Stomach smooth muscle (tissue), 2 donors: ENCODE measurements around the gene PITRM1.
A peak's percentile ranks its signal among the peaks of the same experiment; 100 is the strongest.
"Not testable (repeated sequence)": the region's sequence is repeated elsewhere in the genome, so short reads cannot be mapped to it uniquely, and the experiment has no call there.

Experiments
- H3K27ac ChIP-seq: one replicate; pipeline ENCODE4 v1.7.0; 2013; ENCODE audit warnings: mild to moderate bottlenecking, low read length, inconsistent platforms
- H3K27me3 ChIP-seq, 2 donors: one replicate each; pipeline ENCODE4 v1.7.0; 2013; ENCODE audit warnings: low read length in 2 of 2; ENCODE audit not compliant: insufficient read depth in 2 of 2, control insufficient read depth in 1 of 2
- H3K36me3 ChIP-seq, 2 donors: one replicate each; pipeline ENCODE4 v1.7.0; 2013; ENCODE audit warnings: low read length in 2 of 2; ENCODE audit not compliant: control insufficient read depth in 2 of 2, insufficient read depth in 2 of 2
- H3K4me1 ChIP-seq: one replicate; pipeline ENCODE4 v1.7.0; 2013; ENCODE audit warnings: low read length; ENCODE audit not compliant: control insufficient read depth, insufficient read depth
- H3K4me3 ChIP-seq, 2 donors: one replicate each; pipeline ENCODE4 v1.7.0; 2013; ENCODE audit warnings: low read length in 2 of 2
- H3K9ac ChIP-seq, 2 donors: one replicate each; pipeline ENCODE4 v1.7.0; 2013; ENCODE audit warnings: low read length in 2 of 2, mild to moderate bottlenecking in 1 of 2
- H3K9me3 ChIP-seq, 2 donors: one replicate each; pipeline ENCODE4 v1.7.0; 2013; ENCODE audit warnings: low read length in 2 of 2; ENCODE audit not compliant: control insufficient read depth in 2 of 2
- donor health status: healthy.
- donor health status: Pancreatic carcinoma.

PITRM1 gene

GRCh38 chr10:3172446-3173170 lies at the start of gene PITRM1:
Gene PITRM1, minus strand, starts transcription at chr10:3172782. Its CDS starts 10 bp downstream, at chr10:3172772.
- peak within 1 kb of the TSS; percentile 91 to 92 for H3K9ac ChIP-seq
- peaks cover 14 to 19% of the 10 kb centered on the region in 2 donors for H3K36me3 ChIP-seq
- H3K27me3 ChIP-seq = no peaks in the 10 kb centered on the region
- peaks cover 2% of the 10 kb centered on the region for H3K4me1 ChIP-seq
- H3K4me3 ChIP-seq = peak within 1 kb of the TSS; percentile 65 to 84
- H3K27ac ChIP-seq = peak within 1 kb of the TSS; percentile 55
- H3K9me3 ChIP-seq = no peaks in the 10 kb centered on the region

DNA sequence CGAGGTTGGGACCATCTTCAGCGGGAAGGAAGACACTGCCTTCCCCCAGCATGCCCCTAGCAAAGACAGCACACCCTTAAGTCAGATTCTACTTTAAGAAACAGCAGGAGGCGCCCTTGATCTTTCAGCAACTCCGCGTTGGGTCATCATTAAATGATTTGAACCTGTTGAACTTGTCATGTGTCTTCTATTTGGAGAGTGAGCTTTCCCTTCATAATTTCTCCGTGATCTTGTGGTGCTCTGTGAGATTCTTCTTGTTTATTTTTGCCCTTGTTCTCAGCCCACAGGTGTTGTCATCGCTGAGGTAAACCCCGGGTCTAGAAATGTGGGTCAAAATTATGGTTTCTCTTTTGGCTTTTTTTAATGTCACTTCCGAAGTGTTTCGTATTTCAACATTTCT lies 49.5 kb upstream of the PITRM1 start:
- H3K4me3 ChIP-seq = no peak overlapping the region
- H3K9me3 ChIP-seq = no peaks in the 10 kb centered on the region
- H3K9ac ChIP-seq = no peak overlapping the region
- H3K27me3 ChIP-seq = no peaks in the 10 kb centered on the region
- H3K4me1 ChIP-seq = peaks cover 2% of the 10 kb centered on the region
- no peak overlapping the region for H3K27ac ChIP-seq
- no peaks in the 10 kb centered on the region for H3K36me3 ChIP-seq

DNA sequence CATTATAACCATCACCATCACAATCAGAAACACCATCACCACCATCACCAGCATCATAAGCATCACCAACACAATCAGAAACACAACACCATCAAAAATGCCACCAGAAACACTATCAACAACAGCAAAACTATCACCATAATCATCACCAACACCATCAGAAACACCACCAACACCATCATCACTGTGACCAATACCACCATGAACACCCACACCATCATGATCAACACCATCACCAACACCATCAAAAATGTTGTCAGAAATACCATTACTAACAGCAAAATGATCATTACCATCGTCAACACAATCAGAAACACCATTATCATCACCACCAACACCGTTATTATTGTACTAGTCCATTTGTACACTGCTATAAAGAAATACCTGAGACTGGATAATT lies 49.0 kb upstream of the PITRM1 start:
- not testable (repeated sequence) for H3K9me3 ChIP-seq, H3K9ac ChIP-seq, H3K4me3 ChIP-seq, H3K4me1 ChIP-seq, H3K27ac ChIP-seq, H3K36me3 ChIP-seq, H3K27me3 ChIP-seq

DNA sequence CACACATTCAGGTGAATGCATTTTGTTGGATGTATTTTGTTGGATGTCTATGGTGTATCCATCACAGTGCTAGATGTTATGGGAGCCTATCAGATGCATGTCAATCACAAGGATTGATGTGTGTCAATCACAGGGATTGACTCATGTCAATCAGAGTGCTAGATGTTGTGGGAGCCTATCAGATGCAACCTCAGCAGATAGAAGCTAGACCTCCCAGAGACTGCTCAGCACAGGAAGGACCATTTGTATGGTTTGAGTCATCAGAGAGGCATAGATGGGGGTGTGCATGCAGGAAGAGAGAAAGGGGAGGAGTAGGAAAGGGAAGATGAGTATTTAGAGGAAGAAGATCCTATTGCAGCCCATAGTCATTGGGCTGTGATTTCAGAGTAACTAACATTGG lies 48.3 kb upstream of the PITRM1 start:
- Histone ChIP-seq H3K36me3 (no peaks in the 10 kb centered on the region), H3K4me1 (no peaks in the 10 kb centered on the region), H3K27ac (no peak overlapping the region), H3K27me3 (no peaks in the 10 kb centered on the region), H3K9me3 (no peaks in the 10 kb centered on the region), H3K9ac (no peak overlapping the region), H3K4me3 (no peak overlapping the region)

DNA sequence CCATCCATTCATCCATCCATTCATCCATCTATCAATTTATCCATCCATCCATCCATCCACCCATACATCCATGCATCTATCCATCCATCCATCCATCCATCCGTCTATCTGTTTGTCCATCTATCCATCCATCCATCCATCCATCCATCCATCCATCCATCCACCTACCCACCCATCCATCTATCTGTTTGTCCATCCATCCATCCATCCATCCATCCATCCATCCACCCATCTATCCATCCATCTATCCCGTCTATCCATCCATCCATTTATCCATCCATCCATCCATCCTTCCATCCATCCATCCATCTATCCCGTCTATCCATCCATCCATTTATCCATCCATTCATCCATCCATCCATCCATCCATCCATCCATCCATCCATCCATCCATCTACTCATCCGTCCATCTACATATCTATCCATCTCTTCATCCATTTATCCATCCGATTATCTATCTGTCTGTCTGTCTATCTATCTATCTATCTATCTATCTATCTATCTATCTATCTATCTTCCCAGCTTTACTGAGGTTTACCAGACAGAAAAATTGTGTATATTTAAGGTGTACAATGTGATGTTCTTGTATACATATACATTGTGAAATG lies 46.5 kb upstream of the PITRM1 start:
- H3K36me3 ChIP-seq, H3K9me3 ChIP-seq, H3K27me3 ChIP-seq, H3K4me3 ChIP-seq, H3K4me1 ChIP-seq, H3K27ac ChIP-seq, H3K9ac ChIP-seq: not testable (repeated sequence)

DNA sequence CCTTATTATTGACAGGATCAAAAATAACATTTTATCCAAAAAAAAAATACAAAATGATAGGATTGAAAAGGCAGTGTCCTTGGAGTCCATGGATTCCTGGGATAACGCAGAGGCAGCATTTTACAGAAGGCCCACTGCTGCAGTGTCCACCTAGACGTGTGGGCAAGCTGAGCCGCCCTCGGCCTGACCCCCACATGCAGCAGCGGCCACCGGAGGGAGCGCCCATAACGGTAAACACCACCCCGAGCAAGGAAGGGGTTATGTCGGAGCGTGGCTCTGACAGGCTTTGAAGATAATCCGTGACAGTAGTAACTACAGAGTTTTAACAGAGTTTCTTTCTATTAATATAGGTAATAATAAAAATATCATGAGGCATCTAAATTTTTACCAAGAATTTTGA lies 45.3 kb upstream of the PITRM1 start:
- no peaks in the 10 kb centered on the region for H3K36me3 ChIP-seq
- no peak overlapping the region for H3K4me3 ChIP-seq
- H3K9ac ChIP-seq = no peak overlapping the region
- H3K9me3 ChIP-seq = no peaks in the 10 kb centered on the region
- no peak overlapping the region for H3K27ac ChIP-seq
- H3K27me3 ChIP-seq = no peaks in the 10 kb centered on the region
- no peaks in the 10 kb centered on the region for H3K4me1 ChIP-seq

- Histone ChIP-seq H3K27ac (no peak overlapping the region), H3K9me3 (no peaks in the 10 kb centered on the region), H3K4me3 (no peak overlapping the region), H3K27me3 (no peaks in the 10 kb centered on the region), H3K36me3 (no peaks in the 10 kb centered on the region), H3K9ac (no peak overlapping the region), H3K4me1 (no peaks in the 10 kb centered on the region)
Measured at GRCh38 chr10:3217301-3217700, 44.7 kb upstream of the PITRM1 start.

DNA sequence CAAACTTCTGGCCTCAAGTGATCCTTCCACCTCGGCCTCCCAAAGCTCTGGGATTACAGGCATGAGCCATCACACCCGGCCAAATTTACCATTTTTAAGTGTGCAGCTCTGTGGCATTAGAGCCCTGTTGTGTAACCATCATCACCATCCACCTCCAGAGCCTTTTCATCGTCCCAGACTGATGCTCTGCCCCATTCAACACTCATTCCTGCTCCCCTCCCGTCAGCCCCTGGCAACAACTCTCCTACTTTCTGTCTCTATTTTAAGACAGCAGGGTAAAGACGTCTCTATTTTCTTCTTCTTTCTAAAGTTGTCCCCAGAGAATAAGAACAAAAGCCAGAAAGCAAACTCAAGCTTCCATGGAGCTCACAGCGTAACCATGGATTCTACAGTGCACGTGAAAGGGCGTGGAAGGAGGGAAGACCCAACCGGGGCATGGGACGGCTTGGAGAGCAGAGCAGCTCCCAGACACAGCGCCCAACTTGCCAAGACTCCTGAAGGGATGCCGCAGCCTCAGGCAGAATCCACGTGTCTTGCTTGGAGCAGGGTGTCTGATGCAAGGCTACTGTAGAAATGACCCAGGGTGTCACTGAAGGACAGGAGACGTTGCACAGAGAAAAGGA lies 42.7 kb upstream of the PITRM1 start:
- Histone ChIP-seq H3K9ac (no peak overlapping the region), H3K36me3 (no peaks in the 10 kb centered on the region), H3K4me1 (no peaks in the 10 kb centered on the region), H3K27me3 (no peaks in the 10 kb centered on the region), H3K4me3 (no peak overlapping the region), H3K27ac (no peak overlapping the region), H3K9me3 (no peaks in the 10 kb centered on the region)

DNA sequence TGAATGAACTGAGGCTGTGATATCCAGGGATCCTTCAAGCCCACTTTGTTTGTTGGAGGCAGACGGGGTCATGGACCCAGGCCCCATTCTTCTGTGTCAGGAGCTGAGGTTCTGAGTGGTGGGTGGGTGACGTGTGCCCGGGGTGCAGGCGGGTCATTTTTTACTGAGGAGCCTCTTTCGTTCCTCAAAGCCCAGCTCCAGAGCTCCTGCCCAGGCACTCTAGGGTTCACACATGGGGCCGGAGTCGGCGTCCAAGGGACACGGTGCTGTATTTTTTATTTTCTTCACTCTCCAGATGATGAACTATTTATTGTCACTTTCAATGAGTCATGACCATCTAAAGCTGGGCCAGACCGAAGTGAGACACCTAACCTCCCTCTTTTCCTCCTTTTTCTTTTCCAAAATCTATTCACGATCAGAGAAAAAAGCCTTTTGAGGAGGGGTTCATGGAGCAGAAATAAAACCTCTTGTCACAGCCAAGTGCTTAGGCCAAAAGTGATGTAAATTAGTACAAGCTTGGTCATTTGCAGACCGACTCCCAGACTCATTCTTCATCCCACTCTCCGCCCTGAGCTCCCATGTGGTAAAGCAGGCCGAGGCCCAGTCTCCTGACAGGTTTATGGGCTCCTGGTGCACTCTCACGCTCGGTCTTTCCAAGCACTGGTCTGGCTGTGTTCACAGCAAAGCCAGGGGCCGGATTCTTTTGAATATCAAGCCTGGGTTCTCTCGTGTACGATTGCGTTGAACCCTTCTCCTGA lies 41.4 kb upstream of the PITRM1 start:
- H3K9me3 ChIP-seq = no peaks in the 10 kb centered on the region
- no peaks in the 10 kb centered on the region for H3K27me3 ChIP-seq
- no peaks in the 10 kb centered on the region for H3K4me1 ChIP-seq
- H3K27ac ChIP-seq = no peak overlapping the region
- H3K9ac ChIP-seq = no peak overlapping the region
- H3K36me3 ChIP-seq = no peaks in the 10 kb centered on the region
- no peak overlapping the region for H3K4me3 ChIP-seq

- Histone ChIP-seq H3K9ac (no peak overlapping the region), H3K27me3 (no peaks in the 10 kb centered on the region), H3K4me3 (no peak overlapping the region), H3K36me3 (no peaks in the 10 kb centered on the region), H3K4me1 (no peaks in the 10 kb centered on the region), H3K9me3 (no peaks in the 10 kb centered on the region), H3K27ac (no peak overlapping the region)
Measured at GRCh38 chr10:3213208-3213607, 40.6 kb upstream of the PITRM1 start.
